HG03064 (cell line): Measurements from ENCODE around the gene UBA3.

ENCODE experiments used
- ATAC-seq: cut with Tn5 transposase; IDR thresholded peaks from one replicate; pipeline ENCODE4 v1.9.1; 2021; ENCODE audit warnings: low read depth; ENCODE audit not compliant: unreplicated experiment

The UBA3 gene

DNA sequence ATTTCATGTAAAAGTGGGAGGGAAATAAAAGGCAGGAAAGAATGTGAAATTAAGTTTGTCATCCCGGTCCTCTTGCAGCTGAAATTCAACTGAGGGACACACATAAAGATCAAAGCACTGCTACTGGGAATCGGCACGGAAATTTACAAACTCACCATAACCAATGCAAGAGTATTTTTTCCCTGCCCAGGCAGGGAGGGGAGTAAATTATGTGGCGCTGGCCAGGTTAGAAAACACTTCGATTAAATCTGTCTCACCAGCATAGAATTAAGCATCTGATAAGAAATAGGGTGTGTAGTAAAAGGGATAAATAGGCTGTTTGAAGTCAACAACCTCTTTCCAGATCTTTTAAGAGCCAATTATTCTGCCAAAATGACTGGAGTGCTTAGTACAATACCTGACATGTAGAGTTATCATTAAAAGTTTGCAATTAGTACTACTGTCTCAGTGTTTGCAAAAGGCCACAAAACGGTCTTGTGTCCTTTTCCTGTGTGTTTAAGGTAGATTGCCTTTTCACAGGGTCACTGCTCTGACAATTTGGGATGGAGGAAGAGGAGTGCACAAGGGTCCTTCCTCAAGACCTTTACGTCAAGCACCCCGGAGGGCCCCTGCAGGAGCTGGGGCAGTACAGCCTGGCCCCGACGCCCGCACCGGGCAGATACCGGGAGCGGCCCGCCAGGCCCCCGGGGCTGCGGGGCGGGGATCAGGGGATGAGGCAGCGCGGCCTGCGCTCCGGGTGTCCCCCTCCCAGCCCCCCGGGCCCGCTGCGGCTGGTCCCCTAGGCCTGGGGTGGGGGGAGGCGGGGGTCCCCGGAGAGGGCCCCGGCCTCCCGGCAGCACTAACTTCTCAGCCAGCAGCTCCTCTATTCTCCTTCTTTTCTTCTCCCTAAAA lies 651 bp downstream of the UBA3 start:
- ATAC-seq = no peak

DNA sequence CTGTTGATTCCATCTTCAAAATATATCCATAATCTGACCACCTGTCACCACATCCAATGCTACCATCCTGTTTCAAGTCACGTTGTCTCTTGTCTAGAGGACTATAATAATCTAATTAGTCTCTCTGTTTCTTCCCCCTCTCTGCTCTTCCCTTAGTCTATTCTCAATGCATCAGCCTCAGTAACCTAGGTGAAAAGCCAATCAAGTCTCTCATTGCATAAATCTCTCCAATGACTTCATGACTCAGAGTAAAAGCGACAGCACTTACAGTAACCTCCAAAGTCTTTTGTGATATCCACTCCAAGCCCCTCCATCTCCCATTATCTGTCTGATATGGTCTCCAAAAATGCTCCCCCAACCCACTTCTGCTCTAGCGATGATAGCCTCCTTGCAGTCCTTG lies 7.2 kb downstream of the UBA3 start:
- ATAC-seq = no peak

DNA sequence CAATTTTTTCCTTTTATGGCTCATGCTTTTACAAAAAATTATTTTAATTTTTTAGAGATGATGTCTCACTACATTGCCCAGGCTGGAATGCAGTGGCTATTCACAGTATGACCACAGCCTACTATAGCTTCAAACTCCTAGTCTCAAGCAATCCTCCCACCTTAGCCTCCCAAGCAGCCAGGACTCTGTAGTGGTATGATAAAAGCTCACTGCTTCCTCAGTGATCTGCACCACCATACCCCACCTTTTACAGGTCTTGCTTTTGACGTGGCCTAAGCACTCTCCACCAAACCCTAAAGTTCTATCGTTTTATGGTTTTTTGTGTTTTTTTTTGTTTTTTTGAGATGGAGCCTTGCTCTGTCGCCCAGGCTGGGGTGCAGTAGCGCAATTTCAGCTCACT lies 14.0 kb downstream of the UBA3 start:
- ATAC-seq = no peak

DNA sequence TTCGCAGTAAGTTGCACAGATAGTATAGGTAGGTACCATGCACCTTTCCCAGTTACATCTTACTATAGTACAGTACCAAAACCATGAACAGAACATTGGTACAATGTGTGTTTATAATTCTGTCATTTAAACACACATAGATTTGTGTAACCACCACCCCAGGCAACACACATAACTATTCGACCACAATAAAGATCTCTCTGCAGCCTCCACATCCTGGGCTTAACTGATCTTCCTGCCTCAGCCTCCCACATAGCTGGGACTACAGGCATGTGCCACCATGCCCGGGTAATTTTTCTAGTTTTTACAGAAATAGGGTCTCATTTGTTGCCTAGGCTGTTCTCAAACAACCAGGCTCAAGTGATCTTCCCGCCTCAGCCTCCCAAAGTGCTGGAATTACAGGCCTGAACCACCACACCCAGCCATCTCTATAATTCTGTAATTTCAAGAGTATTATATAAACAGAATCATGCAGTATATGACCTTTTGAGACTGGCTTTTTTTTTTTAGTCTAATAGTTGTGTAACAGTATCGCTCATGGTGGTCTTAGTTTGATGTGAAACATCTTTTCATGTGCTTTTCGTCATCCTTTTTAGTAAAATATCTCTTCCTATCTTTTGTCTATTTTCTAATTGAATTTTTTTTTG lies 14.7 kb downstream of the UBA3 start:
- no peak for ATAC-seq

DNA sequence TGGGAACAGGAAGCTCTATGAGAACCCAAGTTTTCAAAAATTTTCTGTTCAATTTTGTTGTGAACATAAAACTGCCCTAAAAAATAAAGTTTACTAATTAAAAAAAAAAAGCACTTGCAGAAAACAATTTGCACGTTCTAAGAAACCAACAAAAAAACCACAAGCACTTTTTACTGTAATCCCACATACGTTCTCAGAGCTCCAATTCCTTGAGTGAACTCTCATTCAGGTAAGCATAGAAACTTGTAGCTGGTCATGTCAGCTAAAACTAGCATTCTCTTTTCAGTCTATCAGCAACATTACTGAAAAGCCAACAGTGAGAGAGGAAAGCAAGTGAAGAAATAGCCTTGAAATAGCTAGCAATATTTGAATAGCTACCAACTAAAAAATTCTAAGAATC lies 16.5 kb downstream of the UBA3 start:
- no peak for ATAC-seq

DNA sequence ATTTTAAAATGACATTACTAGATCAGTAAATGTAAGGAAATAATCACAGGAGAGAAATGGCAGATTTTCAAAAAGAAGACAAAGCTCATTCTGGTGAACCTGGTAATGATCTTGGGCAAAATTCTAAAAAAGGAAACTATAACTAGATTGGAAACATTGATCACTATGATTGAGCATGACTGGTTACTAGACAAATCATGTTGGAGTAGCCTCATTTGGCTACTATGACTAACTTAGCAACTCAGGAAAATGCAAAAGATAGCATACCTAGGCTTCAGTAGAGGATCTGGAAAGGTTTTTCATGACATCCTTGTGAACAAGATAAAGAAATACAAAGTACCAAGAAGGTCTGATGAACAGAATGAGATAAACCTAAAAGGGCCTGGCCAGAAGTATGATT lies 20.5 kb downstream of the UBA3 start:
- no peak for ATAC-seq

DNA sequence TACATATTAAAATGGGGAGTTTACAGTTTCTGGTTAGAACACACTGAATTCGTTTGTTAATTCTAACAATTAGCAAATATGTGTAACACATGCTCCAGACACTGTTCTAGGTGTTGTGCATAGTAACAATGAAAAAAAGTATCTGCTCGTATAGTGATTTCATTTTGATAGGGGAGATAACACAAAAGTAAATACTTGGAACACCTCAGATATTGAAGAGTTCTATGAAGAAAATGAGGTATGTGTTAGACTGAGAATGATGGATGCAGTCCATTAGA lies 21.3 kb downstream of the UBA3 start:
- no peak for ATAC-seq

GRCh38 chr3:69058180-69058946 lies 21.8 kb downstream of the UBA3 start:
- ATAC-seq = peak; percentile 99

DNA sequence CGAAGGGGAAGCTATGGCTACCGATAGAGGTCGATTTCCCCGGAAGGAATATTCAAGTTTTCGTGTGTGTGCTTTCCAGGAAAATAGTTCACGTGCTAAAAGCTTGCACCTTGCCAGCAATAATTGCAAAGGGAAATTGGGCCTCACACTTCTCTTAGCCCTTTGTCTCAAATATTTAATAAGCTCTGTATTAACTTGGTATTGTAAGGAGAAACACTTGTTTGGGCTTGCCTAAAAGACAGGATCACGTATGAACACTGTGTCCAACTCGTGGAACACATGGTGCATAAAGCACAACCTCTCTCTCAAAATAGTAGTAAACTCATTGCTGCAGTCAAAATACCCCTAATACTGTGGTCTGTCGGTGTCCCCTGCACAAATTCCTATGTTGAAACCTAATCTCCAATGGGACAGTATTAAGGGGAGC lies 27.7 kb downstream of the UBA3 start:
- no peak for ATAC-seq

DNA sequence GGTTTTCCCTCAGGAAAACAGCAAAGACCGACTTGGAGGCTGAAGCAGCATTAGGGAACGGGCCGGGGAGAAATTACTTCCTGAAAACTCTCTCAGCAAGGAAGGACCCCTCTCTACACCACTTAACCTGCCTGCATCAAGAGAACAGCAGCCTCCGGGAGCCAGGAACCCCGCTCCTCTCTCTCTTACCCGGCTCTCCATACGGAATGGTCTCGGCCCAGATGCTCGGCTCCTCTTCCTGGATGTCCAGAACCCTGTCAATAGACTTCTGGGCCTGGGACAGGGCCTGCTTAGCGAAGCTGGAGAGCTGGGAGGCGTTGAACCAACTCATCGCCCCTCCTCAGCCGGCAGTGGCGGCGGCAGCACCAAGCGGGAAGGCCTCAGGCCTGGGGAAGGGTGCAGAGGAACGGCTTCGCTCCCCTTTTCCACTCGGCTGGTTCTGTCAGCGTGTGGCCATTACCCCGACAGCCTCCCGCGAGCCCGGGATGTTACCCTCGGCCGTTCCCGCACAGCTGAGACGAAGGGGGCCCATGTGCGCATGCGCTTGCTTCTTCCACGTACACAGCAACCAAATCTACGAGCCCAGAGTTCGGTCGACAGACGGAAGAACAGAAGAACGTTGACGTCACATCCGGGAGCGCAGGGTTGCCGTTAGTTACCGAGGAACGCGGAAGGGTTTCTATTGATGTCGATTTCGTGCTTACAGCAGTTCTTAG lies 28.3 kb downstream of the UBA3 start, which contains the start of gene TMF1:
Gene TMF1 (minus strand): TSS at position 578 of the 716 bp plus-strand sequence. CDS start 247 bp downstream, at position 331.
- ATAC-seq = peak; percentile 90

- no peak for ATAC-seq
Measured at GRCh38 chr3:69048990-69049389, 31.2 kb downstream of the UBA3 start.

- no peak for ATAC-seq
Measured at GRCh38 chr3:69044608-69045007, 35.6 kb downstream of the UBA3 start.

- no peak for ATAC-seq
Measured at GRCh38 chr3:69033470-69033869, 46.7 kb downstream of the UBA3 start.

- no peak for ATAC-seq
Measured at GRCh38 chr3:69032737-69033136, 47.4 kb downstream of the UBA3 start.

DNA sequence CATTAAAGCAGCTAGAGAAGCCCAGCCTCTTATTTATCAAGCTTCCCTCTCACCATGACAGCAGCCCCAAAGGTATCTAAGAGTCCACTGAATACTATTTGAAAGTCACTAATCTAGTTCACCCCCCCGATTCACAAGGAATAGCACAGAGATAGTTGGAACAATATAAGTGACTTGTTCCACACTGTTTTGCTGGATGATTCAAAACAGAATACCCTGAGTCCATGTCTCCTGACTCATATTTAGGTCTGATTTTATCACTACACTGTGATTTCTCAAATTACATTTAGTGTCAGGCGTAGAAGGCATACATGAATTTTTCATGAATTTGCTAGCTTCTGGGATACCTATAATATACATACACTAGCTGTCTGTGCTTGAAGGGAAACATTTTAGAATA lies 48.0 kb downstream of the UBA3 start:
- no peak for ATAC-seq

- ATAC-seq = no peak
Measured at GRCh38 chr3:69031635-69032034, 48.5 kb downstream of the UBA3 start.

DNA sequence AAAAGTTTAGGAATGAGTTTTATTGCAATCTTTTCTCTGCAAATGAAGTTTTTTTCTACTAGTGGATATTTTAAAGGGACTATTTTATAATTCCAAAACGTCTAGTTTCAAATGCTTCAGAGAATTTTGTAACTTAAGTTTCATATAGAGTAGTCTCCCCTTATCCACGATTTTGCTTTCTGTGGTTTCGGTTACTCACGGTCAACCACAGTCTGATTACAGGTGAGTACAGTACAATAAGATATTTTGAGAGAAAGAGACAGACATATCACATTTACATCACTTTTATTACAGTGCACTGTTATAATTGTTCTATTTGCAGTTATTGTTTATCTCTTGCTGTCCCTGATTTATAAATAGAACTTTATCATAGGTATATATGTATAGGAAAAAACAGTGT lies 59.3 kb downstream of the UBA3 start:
- ATAC-seq = no peak

DNA sequence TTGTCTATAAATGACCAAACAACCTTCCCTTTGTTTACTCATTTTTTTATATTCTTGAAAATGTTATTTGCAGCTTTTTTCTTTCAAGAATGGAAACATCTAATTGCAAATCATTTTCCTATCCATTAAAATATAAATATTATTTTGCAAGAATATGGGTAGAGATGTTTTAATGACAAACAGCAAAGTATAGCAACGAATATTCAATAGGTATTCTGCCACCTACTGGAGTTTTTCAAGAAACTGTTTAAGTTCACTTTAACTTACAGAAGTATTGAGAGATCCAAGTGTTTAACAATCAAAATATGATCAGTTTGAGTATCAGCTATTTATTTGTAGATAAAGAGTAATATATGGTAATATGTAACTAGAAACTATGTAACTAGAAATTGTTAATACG lies 59.7 kb downstream of the UBA3 start:
- ATAC-seq = no peak

DNA sequence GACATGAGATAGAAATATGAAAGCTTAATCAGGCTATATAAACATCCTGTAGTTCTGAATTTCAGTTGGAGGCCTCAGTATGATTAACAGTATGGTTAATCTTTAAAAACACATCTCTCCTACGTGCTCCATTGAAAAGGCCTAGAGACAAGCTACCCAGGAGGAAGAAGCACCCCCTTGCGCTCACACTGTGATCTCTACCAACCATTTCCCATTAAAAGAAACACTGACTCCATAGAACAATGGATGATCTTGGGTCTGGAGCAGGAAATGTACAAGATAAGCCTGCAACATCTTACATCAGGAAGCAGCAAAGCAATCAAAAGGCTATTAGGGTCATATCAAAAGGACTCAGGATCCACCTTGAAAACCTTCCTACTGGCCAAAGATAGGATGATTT lies 63.3 kb downstream of the UBA3 start:
- ATAC-seq = no peak

DNA sequence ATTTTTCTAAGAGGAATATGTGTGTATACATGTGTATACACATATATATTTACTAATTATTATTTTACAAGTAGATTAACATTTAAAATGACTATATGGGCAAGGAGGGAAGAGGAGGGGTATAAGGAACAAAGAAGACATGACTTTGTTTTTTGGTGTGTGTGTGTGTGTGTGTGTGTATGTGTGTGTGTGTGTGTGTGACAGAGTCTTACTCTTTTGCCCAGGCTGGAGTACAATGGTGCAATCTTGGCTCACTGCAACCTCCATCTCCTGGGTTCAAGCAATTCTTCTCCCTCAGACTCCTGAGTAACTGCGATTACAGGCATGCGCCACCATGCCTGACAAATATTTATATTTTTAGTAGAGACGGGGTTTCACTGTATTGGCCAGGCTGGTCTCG lies 64.1 kb downstream of the UBA3 start:
- ATAC-seq = no peak

DNA sequence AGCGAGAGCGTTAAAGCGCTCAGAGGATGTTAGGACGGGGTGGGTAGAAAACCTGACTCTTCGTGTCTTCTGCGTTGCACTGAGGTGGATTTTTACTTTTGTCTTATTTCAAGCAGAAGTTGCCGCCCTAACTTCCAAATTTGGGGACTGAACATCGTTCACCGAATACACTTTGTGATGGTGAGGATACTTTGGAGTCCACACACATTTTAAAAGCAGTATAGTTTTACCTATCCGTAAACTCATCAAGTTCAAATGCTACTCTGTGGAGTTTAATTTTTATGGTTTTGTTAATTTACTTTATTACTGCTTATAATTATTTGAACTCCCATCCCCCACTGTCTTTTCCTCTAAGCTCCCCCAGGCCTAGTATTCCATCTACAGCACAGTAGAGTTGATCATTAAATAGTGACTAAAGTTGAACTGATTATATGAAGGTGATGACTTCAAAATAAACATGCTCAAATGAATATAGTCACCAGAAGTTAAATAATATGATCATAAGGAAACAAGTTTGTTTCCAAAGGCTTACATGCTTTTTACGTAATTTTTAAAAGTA lies 66.1 kb downstream of the UBA3 start:
- no peak for ATAC-seq
